ENCODE results near the gene CADM2. TPM values are rescaled to one million over a fixed set of nuclear protein-coding genes. Genes with fewer than 3 reads are reported as not detected.
"Not testable (repeated sequence)": the region's sequence is repeated elsewhere in the genome, so short reads cannot be mapped to it uniquely, and the experiment has no call there.

CADM2 gene
- not detected in 2 replicates for total RNA-seq (2014; rRNA removed; shearing (Covaris generic))

DNA sequence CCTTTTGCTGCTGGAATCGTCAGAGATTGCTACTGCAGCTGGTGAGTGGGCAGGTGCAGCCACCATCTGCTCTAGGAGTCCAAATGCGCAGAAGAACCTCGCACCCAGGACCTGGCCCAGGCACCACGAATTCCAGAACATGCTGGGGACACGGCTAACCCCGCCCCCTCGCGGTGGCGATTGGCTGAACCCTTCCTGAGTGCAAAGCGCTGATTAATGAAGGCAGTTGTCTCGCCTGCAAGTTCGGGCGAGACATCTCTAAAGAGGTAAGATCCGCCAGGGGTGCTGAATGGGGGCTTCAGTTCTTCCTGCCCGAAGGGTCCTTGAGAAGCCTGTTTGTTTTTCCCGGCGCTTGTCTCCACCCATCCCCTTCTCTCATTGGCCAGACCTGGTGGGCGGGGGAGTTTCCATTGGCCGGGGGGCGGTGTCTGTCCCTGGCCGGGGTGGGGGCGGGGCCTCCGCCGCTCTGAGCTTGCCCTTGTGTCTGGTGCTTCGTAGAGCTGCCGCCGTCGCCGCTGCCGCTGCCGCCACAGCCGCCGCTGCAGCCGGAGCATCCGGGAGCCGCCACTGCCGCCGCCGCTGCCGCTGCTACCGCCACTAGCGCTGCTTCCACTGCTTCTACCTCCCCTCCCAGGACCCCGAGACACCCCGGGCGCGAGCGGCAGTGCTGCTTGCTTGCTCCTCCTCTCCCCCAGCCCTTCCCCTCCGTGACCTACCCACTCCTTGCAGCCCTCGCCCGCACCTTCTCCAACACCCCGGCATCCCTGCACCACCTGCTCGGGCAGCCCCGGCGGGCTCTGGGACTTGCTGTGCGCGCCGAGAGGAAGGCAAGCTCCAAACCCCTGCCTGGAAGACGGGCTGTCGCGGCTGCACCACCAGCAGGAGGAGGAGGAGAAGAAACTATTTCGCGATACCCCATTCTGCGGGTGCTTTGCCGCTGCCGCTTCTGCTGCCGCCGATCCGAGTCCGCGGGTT, at the start of gene CADM2:
CADM2 (plus strand) TSS at position 495 of the 975 bp plus-strand sequence.
- peak; percentile 59 for DNase-seq (ENCODE audit: low read depth)

DNA sequence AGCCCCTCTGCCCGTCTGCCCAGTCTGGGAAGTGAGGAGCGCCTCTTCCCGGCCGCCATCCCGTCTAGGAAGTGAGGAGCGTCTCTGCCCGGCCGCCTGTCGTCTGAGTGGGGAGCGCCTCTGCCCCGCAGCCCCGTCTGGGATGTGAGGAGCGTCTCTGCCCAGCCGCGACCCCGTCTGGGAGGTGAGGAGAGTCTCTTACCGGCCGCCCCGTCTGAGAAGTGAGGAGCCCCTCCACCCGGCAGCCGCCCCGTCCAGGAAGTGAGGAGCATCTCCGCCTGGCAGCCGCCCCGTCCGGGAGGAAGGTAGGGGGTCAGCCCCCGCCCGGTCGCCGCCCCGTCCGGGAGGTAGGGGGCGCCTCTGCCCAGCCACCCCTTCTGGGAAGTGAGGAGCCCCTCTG, 40.2 kb upstream of the CADM2 start:
- not testable (repeated sequence) for DNase-seq (ENCODE audit: low read depth)

DNA sequence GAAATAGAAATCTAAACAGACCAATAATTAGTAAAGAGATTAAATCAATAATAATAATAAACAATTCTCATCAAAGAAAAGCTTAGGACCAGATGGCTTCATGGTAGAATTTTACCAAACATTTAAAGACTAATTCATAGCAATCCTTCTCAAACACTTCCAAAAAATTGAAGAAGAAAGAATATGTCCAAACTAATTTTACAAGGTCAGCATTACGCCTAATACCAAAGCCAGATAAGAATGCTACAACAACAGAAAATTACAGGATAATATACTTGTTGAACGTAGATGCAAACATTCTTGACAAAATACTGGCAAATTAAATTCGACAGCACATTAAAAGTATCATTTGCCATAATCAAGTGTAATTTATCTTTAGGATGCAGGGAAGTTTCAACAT, 36.1 kb upstream of the CADM2 start:
- no peak for DNase-seq (ENCODE audit: low read depth)

DNA sequence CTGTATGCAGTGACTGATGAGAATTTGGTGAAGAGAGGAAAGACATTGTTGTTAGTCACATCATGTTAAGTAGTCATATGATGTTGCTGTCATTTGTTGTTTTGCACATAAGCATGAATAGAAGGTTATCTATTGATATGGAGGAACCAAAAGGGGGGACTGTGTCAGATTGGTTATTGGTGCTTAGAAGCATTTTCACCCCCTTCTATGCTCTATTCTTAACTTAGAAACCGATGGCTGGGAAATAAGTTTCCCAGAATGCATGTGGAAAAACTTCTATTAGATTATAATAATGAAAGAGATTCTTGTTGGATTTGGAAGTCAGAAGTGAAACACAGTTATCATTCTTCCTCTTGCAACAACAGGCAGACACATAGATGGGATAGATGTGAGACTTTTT, 33.2 kb upstream of the CADM2 start:
- no peak for DNase-seq (ENCODE audit: low read depth)

DNA sequence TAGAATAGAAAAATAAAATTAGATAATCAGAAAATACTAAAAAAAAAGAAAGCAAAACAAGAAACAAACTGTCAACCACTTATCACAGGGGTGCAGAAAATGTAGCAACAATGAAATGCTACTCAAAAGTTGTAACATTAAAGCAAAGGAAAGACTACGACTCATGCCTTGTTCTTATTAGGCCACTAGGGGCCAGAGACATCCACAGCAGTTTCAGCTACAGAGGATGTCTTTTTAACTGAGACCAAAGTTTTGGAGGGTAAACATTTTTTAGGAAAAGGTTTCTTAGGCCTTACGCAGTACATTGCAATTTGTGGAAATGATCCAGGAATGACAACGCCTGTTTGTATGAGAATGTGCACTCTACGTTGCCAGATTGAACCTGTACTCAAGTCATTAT, 15.4 kb upstream of the CADM2 start:
- DNase-seq (ENCODE audit: low read depth) = no peak

DNA sequence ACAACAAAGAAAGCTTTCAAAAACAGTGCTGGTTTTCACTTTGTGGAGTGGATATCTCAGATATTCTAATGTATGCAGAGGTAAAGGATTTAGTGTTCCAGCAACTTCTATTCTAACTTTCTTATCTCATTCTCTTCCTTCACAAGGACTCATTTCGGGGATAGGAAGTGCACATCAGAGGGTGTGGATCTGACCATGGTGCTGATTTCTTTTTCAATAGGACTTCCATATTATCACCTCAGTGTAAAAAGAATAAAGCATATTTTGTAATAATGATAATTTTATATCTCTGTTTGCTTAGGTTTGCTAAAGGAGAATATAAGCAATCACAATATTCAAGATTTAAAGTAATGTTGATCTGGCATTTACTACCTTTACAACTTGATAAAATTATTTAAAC, 12.5 kb upstream of the CADM2 start:
- DNase-seq (ENCODE audit: low read depth) = no peak

DNA sequence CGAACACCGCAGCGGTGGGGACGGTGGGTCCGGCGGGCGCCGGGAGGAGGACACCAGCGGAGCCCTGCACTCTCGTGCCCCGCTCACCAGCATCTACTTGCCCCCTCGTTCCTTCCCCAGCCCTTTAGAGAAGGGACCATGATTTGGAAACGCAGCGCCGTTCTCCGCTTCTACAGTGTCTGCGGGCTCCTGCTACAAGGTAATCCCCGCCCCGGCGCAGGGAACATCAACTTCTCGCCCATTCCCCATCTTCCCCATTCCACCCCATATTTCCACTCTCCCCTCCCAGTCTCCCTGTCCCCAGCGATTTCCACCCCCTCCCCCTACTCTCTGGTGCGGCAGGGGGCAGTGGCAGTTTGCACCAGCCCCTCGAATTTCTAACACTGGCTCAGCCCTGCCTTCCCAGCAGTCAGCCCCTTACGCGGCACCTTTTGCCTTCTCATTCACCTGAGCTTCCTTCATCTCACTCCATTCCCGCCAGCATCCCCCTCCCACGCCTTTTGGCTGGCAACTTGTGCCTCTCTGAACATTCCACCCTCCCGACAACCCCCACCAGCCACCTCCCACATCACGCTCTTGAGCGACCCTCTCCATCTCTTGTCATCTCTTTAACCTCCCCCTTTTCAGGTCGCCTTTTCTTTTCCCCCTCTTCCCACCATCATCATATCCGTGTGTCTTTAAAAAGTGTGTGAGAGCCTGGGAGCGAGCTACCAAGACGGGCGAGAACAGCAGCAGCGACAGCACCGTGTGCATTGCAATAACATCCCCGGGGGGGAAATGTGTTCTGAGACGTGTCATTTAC, 882 bp downstream of the CADM2 start:
- DNase-seq (ENCODE audit: low read depth) = no peak

DNA sequence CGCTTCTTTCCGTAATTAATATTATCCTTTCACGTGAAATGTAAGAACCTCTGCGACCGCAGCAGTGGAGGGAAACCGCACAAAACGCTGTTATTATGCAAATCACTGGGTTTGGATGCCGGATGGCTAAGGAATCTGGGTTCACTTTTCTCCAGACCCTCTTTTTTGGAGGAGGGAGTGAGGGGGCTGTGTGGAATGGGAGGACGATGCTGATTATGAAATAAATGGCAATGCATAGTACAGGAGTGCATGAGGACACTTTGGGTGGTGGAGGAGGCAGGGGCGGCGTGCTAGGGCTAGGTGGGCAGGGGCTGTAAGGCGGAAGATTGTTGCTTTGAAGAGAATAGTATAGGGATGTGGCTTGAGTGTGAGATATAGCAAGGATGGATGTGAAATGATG, 1.8 kb downstream of the CADM2 start:
- no peak for DNase-seq (ENCODE audit: low read depth)

DNA sequence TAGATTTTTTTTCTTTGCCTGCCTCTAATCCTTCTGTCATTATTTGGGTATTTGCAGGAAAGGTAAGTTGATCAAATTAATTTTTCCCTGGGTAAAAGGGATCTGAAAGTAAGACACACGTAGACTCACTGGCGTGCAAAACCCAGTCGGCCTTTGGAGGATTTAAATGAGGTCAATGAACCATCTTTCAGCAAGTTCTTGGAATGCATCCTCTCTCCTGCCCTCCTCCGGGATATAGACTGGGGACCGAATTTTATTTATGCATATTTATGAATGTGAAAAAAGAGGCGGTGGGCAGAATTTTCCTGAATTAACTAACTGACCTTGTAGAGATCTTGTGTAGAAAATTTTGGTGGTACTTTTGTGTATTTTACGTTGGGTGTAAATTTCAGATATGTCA, 2.2 kb downstream of the CADM2 start:
- no peak for DNase-seq (ENCODE audit: low read depth)

DNA sequence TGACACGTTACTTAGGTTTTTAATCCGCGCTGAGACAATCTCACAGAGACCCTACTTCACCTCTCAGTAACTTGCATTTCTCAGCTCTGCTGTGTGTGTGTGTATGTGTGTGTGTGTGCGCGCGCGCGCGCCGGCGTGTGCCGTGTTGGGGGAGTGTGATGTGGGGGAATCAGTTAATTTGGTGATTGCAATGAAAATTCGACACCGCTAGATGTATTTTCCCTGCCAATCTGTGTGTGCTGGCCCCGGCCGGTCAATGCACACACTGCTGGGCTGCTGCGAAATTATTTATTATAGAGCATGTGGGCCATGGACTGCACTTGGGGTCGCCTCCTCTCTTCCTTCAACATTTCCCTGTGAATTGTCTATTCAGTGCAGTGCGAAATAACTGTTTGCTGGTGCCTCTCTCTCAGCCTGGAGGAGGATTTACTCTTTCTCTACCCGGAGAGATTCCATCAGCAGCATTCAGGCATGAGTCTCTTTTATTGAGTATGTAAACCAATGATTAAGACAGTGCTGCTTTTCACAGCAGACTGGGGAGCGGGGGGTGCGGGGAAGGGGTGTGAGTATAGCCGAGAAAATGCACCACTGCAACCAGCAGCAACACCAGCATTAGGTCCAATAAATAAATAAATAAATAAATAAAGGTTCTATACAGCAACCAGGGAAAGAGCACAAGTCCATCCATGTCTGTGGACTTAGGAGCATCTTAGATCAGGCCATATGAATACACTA, 2.9 kb downstream of the CADM2 start:
- no peak for DNase-seq (ENCODE audit: low read depth)

DNA sequence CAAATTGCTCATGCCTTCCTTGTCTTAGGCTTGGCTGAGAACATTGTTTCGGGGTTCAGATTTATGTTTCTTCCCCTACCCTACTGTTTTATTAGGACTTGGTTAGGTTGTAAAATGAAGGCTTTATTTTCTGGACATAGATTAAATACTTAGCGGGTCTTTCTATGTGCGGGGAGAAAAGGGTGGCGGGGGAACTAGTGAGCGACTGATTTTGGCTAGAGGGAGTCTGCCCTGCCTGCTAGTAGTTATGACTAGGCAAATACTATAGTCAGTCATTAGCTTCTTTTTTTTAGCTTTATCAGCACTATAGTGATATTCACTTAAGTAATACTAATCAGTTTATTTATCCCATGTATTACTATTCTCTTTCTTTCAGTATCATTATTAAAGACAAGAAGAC, 3.6 kb downstream of the CADM2 start:
- no peak for DNase-seq (ENCODE audit: low read depth)

DNA sequence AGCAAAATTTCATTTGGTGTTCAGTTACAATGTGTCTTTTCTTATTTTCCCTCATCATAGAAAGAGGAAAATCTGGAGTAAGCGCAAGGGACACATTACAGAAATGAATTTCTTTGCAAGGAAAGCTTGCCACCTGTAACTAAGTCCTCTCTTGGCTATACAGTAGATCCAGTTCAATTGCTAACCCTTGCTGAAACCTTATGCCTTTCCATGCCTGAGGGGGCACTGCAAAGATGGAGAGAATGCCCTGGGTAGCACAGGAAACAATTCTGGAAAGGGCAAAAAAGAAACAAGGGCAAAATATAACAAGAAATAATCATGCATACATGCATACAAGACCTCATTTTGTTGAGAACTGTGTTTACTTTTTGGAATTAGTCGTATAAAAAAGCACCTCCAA, 4.3 kb downstream of the CADM2 start:
- DNase-seq (ENCODE audit: low read depth) = no peak

DNA sequence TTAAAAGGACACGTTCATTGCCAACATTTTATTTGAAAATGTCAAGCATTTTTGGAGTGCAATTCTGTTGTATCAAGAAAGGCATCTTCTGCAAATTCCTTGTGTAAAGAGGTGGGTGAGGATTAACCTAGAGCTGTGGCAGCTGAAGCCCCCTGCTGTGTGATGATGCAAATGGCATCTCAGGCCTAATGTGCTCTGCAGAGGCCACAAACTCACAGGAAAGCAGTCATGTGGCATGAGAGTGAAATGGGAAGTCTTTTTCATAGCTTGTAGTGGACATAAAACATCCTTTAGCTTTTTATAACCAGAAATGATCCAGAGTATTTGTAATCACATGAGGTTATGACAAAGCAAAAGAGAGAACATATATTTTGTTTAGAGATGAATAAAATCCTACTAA, 6.4 kb downstream of the CADM2 start:
- DNase-seq (ENCODE audit: low read depth) = no peak

DNA sequence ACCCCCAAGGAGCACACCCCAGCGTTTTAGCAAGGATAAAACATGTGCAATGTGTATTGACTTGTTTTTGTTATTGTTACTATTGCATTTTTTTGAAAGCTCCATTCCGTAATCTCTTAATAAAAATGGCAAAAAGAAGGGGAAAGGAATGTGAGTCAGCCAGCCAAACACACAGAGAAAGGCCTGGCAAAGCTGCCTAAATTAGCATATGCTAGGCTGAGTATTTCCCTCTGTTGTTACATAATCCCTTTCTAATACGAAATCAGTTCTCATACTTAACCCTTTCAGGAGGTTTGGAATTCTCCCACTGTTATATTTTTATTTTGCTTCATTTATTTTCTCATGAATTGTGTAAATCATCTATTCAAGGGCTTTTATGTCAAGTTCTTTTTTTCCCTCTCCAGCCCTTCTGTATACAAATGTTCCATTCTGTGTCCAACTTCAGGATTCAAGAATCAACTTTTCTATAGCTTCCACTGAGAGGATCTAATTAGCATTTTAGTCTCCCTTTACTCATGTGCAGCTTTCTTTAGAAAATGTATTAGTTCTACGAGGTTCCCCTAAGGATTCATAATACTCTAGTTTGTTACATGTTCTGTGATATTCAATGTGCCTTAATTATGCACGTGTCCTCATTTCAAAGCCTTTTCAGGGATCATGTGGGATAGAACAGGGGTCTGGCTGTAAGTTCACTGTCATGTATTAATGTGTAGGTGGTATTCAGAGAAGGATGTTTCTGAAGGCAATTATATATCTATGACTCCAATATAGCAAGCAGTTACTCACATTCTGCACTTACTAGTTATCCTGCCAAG, 9.2 kb downstream of the CADM2 start:
- no peak for DNase-seq (ENCODE audit: low read depth)

DNA sequence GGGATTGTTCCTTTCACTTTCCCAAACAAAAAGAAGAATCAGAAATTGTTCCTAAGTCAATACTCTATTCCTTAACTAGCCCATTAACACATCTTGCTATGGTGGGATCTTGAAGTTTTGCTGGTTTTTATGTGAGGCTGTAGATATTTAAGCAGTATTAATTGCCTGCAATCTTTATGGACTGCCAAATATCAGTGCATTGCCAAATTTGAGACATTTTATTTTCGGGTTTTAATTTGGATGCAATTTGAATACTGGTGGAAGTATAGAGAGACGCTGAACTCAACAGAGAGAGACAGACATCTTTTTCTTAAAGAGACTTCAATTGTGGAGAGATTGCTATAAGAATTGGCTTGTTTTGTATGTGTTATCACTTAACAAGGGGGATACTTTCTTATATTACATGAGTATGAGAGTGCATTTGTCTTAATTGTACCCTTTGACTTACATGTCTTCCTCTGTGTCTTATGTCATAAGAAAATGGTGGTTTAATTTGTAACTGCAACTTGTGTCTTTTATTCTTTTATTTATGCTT, 10.0 kb downstream of the CADM2 start:
- no peak for DNase-seq (ENCODE audit: low read depth)

DNA sequence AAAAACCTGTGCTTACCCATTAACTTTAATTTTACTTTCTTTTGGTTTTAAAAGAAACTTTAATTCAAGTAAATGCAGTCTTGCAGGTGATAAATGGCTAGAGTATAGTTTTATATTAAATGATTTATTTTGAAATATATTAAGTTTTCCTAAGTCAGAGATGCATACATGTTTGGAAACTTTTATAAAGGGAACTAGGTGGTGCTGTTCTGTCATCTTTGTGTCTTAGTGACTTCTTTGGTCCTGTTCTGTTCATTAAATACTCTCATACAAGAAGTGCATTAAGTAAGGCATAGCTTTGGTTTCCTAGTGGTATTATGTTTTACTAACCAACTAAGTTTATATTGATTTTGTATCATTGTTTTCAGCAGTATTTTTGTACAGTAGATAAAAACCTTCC, 15.6 kb downstream of the CADM2 start:
- no peak for DNase-seq (ENCODE audit: low read depth)

DNA sequence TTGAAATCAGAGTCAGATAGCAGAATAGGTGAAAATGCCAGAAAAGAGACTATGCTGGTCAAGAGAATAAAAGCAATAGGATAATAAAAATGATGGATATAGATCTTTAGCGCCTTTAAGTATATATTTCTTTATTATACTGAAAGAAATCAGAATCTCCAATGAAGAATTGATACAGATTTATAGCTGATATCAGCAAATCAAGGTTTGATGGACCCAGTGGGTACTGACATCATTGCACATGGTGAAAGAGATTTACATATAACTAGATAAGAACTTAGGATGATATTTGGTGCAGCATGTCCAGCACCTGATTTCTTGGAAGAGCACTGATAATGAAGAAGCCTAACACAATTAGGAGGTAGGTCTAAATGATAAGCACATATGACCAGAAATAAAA, 18.2 kb downstream of the CADM2 start:
- DNase-seq (ENCODE audit: low read depth) = no peak

DNA sequence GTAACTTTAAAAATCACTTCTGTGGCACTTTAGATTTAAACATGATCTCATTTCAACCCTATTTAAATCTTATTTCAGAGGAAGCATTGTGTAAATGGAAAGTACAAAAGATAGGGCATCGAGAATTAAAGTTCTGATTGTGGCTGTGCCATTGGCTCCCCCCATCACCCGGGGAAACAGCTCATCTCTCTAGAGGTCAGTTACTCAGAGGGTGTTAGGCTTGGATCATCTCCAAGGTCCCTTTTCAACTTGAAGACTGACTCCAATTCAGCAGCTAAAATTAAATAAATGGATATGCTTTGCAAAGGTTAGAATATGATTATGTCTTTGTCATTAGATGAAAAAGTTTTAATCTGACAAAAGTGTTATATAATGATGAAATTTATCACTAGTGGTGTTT, 20.1 kb downstream of the CADM2 start:
- DNase-seq (ENCODE audit: low read depth) = no peak

DNA sequence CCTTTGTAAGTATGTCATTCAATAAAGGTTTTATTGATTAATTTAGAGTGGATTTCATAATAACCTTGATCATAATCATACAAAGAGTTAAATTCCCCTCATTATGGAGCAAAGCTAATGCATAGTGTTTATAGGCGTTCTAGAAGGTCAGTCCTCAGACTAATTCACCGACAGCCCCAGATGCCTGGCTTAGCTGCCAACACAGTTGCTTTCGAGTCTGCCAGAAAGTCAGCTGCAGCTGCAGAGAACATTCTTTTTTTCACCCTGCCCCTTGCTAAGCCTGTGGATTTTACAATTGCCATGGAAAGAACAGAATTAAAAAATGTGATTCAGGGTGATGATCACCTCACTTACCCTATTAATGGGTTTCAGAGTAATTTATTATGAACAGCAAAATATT, 21.2 kb downstream of the CADM2 start:
- no peak for DNase-seq (ENCODE audit: low read depth)

DNA sequence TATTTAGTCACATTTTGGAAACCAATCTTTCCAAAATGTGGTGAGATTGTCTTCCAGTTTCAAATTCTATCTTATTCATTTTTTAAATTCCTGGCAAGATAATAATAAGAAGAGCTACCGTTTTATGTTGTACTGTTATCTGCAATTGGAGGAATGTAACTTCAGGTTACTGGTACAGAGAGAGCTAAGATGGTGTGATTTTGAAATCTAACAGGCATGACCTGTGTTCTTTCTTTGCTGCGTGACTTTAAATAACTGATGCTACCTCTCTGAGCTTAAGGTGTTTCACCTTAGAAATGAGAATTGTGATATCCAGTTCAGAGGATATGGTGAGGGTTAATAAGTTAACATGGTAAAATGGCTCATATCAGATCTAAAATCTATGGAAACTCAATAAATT, 21.7 kb downstream of the CADM2 start:
- DNase-seq (ENCODE audit: low read depth) = no peak

DNA sequence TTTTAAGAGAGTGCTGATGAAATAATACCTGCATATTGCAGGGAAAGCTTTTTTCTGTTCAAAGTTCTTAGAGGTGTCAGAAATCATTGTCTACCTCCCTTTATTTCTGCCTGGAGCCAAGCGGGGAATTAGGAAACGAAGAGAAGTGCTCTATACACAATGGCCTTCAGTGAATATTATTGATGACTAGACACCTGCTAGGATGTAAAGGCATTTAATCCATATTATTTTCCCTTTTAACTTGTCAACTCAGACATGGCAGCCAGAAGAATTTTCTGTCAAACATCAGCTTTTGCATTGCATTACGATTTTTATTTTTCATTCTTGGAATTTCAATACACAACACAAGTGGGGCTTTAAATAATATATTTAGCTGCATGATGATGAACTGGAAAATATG, 24.7 kb downstream of the CADM2 start:
- DNase-seq (ENCODE audit: low read depth) = no peak

Data from M059J (cell line).